GM12878 (cell line): ENCODE results near the gene SPATA18. TPM values are rescaled to one million over a fixed set of nuclear protein-coding genes. Genes with fewer than 3 reads are reported as not detected.

Experiments
- ATAC-seq: fragments of 200-7000 bp; cut with Tn5 transposase; 3 replicates; pipeline ENCODE4 v1.9.1; 2020; ENCODE audit warnings: mild to moderate bottlenecking, moderate library complexity
- BruUV-seq: library from RNA; stranded (reverse); fragments of 400-500 nt; replicated peaks from 2 replicates; lab custom pipeline; 2021; lab: Mats Ljungman, UMichigan
- CTCF ChIA-PET: fragments of 300-600 bp; sonication (Branson Sonifier 250); formaldehyde crosslinking; extraction: SDS; loops from one replicate; lab custom pipeline; 2021; ENCODE audit warnings: inconsistent platforms; lab: Yijun Ruan, JAX
- POLR2A ChIA-PET: fragments of 350-600 bp; formaldehyde crosslinking; extraction: SDS; loops from one replicate; lab custom pipeline; 2021; ENCODE audit warnings: inconsistent platforms; lab: Charles Lee
- RAD21 ChIA-PET: fragments of 300-600 bp; sonication (Branson Sonifier 250); formaldehyde crosslinking; loops from one replicate; lab custom pipeline; 2023; ENCODE audit warnings: antibody characterized with exemption; ENCODE audit not compliant: unreplicated experiment; lab: Charles Lee
- SMC1A ChIA-PET: fragments of 300-600 bp; sonication (Branson Sonifier 250); formaldehyde crosslinking; loops from one replicate; lab custom pipeline; 2023; ENCODE audit not compliant: unreplicated experiment, uncharacterized antibody; lab: Charles Lee
- DNase-seq: peaks from one replicate; pipeline ENCODE4 v3.0.0-alpha.2; 2011; ENCODE audit warnings: low read depth, low spot score
- FAIRE-seq: peaks from 3 replicates; lab custom pipeline; 2011; peaks lifted over from hg19 to GRCh38; lab: Jason Lieb, UNC
- H2AFZ ChIP-seq: 2 replicates; pipeline ENCODE4 v1.6.0; 2011; ENCODE audit warnings: low read depth, low read length, control low read depth; ENCODE audit not compliant: control insufficient read depth
- H3K27ac ChIP-seq: 2 replicates; pipeline ENCODE4 v1.5.1; 2011; ENCODE audit warnings: control low read depth; ENCODE audit not compliant: control insufficient read depth, insufficient read depth
- H3K27me3 ChIP-seq, 2 experiments: replicated peaks in 1 of 2; 2 replicates each; pipeline versions ENCODE4 v1.6.0 to v1.6.1; 2011; ENCODE audit warnings: low read length in 1 of 2; ENCODE audit not compliant: control insufficient read depth in 2 of 2, insufficient read depth in 2 of 2
- H3K36me3 ChIP-seq, 2 experiments: 2 replicates each; pipeline ENCODE4 v1.5.1; 2011; ENCODE audit warnings: low read length in 1 of 2; ENCODE audit not compliant: control insufficient read depth in 2 of 2, insufficient read depth in 2 of 2
- H3K4me1 ChIP-seq: 2 replicates; pipeline ENCODE4 v1.6.1; 2011; ENCODE audit warnings: mild to moderate bottlenecking, low read length, moderate library complexity, mixed read lengths; ENCODE audit not compliant: control insufficient read depth, insufficient read depth
- H3K4me2 ChIP-seq: 2 replicates; pipeline ENCODE4 v1.6.0; 2011; ENCODE audit warnings: control low read depth; ENCODE audit not compliant: control insufficient read depth, insufficient read depth
- H3K4me3 ChIP-seq: fragments of 200-600 bp; sonication (generic); 2 replicates; pipeline ENCODE4 v1.5.1; 2016
- H3K79me2 ChIP-seq: 2 replicates; pipeline ENCODE4 v1.6.0; 2011; ENCODE audit warnings: low read length; ENCODE audit not compliant: control insufficient read depth, insufficient read depth
- H3K9ac ChIP-seq: 2 replicates; pipeline ENCODE4 v1.8.0; 2011; ENCODE audit warnings: low read length, control low read depth, mixed read lengths; ENCODE audit not compliant: control insufficient read depth, insufficient read depth
- H3K9me3 ChIP-seq: replicated peaks from 3 replicates; pipeline ENCODE4 v1.5.1; 2011; ENCODE audit warnings: mild to moderate bottlenecking, low read length; ENCODE audit not compliant: control insufficient read depth, insufficient read depth
- H4K20me1 ChIP-seq: 2 replicates; pipeline ENCODE4 v1.6.0; 2011; ENCODE audit not compliant: control insufficient read depth, insufficient read depth
- ATF2 ChIP-seq: IDR thresholded peaks from 2 replicates; pipeline ENCODE4 v1.6.1; 2012; ENCODE audit warnings: low read length, inconsistent platforms
- EP300 ChIP-seq, 2 experiments: fragments of 150-350 bp in 1 of 2; IDR thresholded peaks; 2 replicates each; pipeline ENCODE4 v1.6.1; 2011 to 2012; ENCODE audit warnings: low read depth in 2 of 2, low read length in 2 of 2, borderline replicate concordance in 1 of 2, improper control_type of control experiment in 1 of 2, inconsistent platforms in 1 of 2; ENCODE audit not compliant: control insufficient read depth in 1 of 2
- FOS ChIP-seq: IDR thresholded peaks from 3 replicates; pipeline ENCODE4 v1.6.1; 2011; ENCODE audit warnings: borderline replicate concordance; ENCODE audit not compliant: insufficient read length; ENCODE audit errors: extremely low read depth
- GATAD2B ChIP-seq: fragments of 450-650 bp; conservative IDR thresholded peaks from 2 replicates; pipeline ENCODE4 v1.6.1; 2017; ENCODE audit warnings: low read depth, mild to moderate bottlenecking, moderate library complexity
- HDAC2 ChIP-seq: fragments of 200-600 bp; sonication (generic); IDR thresholded peaks from 2 replicates; pipeline ENCODE4 v1.6.1; 2017
- JUND ChIP-seq: IDR thresholded peaks from 2 replicates; pipeline ENCODE4 v1.6.1; 2012; ENCODE audit warnings: low read depth, mild to moderate bottlenecking, low read length, improper control_type of control experiment, moderate library complexity
- NFIC ChIP-seq: IDR thresholded peaks from 2 replicates; pipeline ENCODE4 v1.6.1; 2012; ENCODE audit warnings: low read depth, mild to moderate bottlenecking, inconsistent platforms, low read length, moderate library complexity
- NR2C1 ChIP-seq: fragments of 450-650 bp; IDR thresholded peaks from 2 replicates; pipeline ENCODE4 v1.6.1; 2017; ENCODE audit warnings: antibody characterized with exemption, mild to moderate bottlenecking, moderate library complexity
- NR2F1 ChIP-seq: fragments of 450-650 bp; conservative IDR thresholded peaks from 2 replicates; pipeline ENCODE4 v1.6.1; 2017; ENCODE audit warnings: mild to moderate bottlenecking
- SIN3A ChIP-seq: IDR thresholded peaks from 2 replicates; pipeline ENCODE4 v1.6.1; 2012; ENCODE audit warnings: low read depth, low read length, improper control_type of control experiment
- SMARCA5 ChIP-seq: fragments of 450-650 bp; IDR thresholded peaks from 2 replicates; pipeline ENCODE4 v1.6.1; 2017; ENCODE audit warnings: mild to moderate bottlenecking
- TCF12 ChIP-seq: IDR thresholded peaks from 2 replicates; pipeline ENCODE4 v1.6.1; 2011; ENCODE audit warnings: low read depth, mild to moderate bottlenecking, low read length
- ZBED1 ChIP-seq: IDR thresholded peaks from 2 replicates; pipeline ENCODE4 v1.6.1; 2016; ENCODE audit warnings: borderline replicate concordance
- WGBS: methylation state at CpG from one replicate; pipeline ENCODE4 v1.1.6; 2016; ENCODE audit warnings: low lambda C conversion rate; ENCODE audit not compliant: insufficient replicate concordance, insufficient coverage; ENCODE audit errors: missing lambda C conversion rate; 5-methylcytosine and 5-hydroxymethylcytosine counted together
- in situ Hi-C: fragments of 300-500 bp; cut with MboI; formaldehyde crosslinking; loops from 9 replicates; pipeline ENCODE4 v1.14.3; 2018; ENCODE audit warnings: mixed read lengths
- intact Hi-C: fragments of 100-400 bp; cut with micrococcal nuclease; formaldehyde crosslinking; loops from one replicate; pipeline ENCODE4 v1.14.2; 2022; ENCODE audit not compliant: unreplicated experiment
- polyA plus RNA-seq, 11 experiments: library from polyadenylated mRNA; depleted of rRNA in 4 of 11; unstranded in 6 of 11; stranded (reverse) in 5 of 11; fragments of >200 nt; fragmentation: Nextera tagmentation in 4 of 11; fragmentation: Illumina TruSeq in 1 of 11; extraction: Ambion mirVana in 4 of 11; extraction: Trizol in 1 of 11; gene quantifications; 1 replicate in 1 of 11; 2 replicates in 10 of 11; pipeline versions ENCODE4 v1.2.1 to v1.2.3, GENCODE V29; 2011 to 2016; ENCODE audit warnings: inconsistent platforms in 2 of 11, missing spikeins in 2 of 11, low read depth in 1 of 11
- total RNA-seq, 4 experiments: library from RNA; depleted of rRNA in 3 of 4; stranded (reverse); fragments of >200 nt in 3 of 4; fragmentation: Illumina TruSeq in 1 of 4; extraction: Trizol in 1 of 4; gene quantifications; 2 replicates each; pipeline versions ENCODE4 v1.2.1 to v1.2.3, GENCODE V29; 2013 to 2021
- TF ChIP-seq, protein P1 (sequence below): IDR thresholded peaks from 2 replicates; pipeline ENCODE4 v1.6.1; 2011; ENCODE audit warnings: low read depth, mild to moderate bottlenecking, low read length, moderate library complexity, borderline replicate concordance; ENCODE audit errors: extremely low read depth
- TF ChIP-seq, protein P2 (sequence below): IDR thresholded peaks from 2 replicates; pipeline ENCODE4 v1.6.1; 2012; ENCODE audit warnings: low read depth, low read length, improper control_type of control experiment

The SPATA18 gene
- total and polyA plus RNA-seq, 10 of the 15 experiments (the other 5 are each of a cell fraction or from before 2014, with no cell fraction given): 0.39 to 4.5 (median 1.9) TPM

- no peaks in the 10 kb centered on the region for H3K9me3 ChIP-seq
- ChIA-PET CTCF (interaction anchor here (1.2 kb wide), 2 partner anchors 11 to 70 kb away, joined by 3 read pairs; no protein-coding TSS in a partner anchor), RAD21 (no interaction called here), SMC1A (no interaction called here), POLR2A (no interaction called here)
- in situ Hi-C loops (no loop called here), intact Hi-C loops (no loop called here)
- H3K9ac ChIP-seq: no peak overlapping the region
- BruUV-seq: no TSS peak
- TF ChIP-seq SIN3A (no peak), SMARCA5 (no peak), EP300 (IDR thresholded peaks at IDR 0.05; ENCODE audit: borderline replicate concordance in 1 of 2, control insufficient read depth in 1 of 2, low read depth in 2 of 2, low read length in 2 of 2) (no peak), HDAC2 (no peak), NR2F1 (no peak), TCF12 (no peak), GATAD2B (no peak), NR2C1 (no peak), JUND (no peak), ATF2 (no peak), FOS (no peak), NFIC (no peak), ZBED1 (no peak)
- TF ChIP-seq, protein P1, sequence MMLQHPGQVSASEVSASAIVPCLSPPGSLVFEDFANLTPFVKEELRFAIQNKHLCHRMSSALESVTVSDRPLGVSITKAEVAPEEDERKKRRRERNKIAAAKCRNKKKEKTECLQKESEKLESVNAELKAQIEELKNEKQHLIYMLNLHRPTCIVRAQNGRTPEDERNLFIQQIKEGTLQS: no peak
- TF ChIP-seq, protein P2, sequence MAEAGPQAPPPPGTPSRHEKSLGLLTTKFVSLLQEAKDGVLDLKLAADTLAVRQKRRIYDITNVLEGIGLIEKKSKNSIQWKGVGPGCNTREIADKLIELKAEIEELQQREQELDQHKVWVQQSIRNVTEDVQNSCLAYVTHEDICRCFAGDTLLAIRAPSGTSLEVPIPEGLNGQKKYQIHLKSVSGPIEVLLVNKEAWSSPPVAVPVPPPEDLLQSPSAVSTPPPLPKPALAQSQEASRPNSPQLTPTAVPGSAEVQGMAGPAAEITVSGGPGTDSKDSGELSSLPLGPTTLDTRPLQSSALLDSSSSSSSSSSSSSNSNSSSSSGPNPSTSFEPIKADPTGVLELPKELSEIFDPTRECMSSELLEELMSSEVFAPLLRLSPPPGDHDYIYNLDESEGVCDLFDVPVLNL: no peak
- no peaks in the 10 kb centered on the region for H3K36me3 ChIP-seq
- DNase-seq (no peak), ATAC-seq (no peak), FAIRE-seq (no peak)
- H3K4me1 ChIP-seq: no peaks in the 10 kb centered on the region
- H3K4me2 ChIP-seq: no peak overlapping the region
- H3K4me3 ChIP-seq: no peak overlapping the region
- H4K20me1 ChIP-seq: no peaks in the 10 kb centered on the region
- H2AFZ ChIP-seq: no peak overlapping the region
- H3K27ac ChIP-seq: no peak overlapping the region
- no peaks in the 10 kb centered on the region for H3K79me2 ChIP-seq
- 41% methylated on average over 1 of the region's 1 CpG for WGBS
- H3K27me3 ChIP-seq: no peaks in the 10 kb centered on the region
Observed at GRCh38 chr4:52095374-52095773, 44.3 kb downstream of the SPATA18 start.
